HuH-7.5 (cell line): ENCODE measurements around the gene ITGAD.
"Not testable (repeated sequence)": the region's sequence is repeated elsewhere in the genome, so short reads cannot be mapped to it uniquely, and the experiment has no call there.

Experiments used
- DNase-seq: peaks from one replicate; pipeline ENCODE4 v3.0.0; 2011; ENCODE audit warnings: low spot score

ITGAD gene

DNA sequence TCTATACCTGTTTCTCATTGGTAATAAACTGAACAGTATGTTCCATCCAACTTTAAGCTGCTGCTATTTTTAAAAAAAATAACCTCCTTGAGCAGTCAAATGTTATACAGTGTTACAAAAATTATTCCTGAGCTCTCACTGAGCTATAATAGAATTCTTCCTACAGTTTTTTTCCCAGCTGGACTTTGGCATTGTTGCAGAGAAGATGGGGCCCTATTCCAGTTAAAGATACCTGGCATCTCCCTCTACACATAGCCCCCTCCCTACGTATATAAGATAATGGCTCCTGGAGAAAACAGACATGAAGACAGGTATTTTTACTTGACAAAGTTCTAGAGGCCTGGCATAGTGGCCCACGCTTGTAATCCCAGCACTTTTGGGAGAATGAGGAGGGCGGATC lies 36.7 kb downstream of the ITGAD start:
- DNase-seq: no peak

DNA sequence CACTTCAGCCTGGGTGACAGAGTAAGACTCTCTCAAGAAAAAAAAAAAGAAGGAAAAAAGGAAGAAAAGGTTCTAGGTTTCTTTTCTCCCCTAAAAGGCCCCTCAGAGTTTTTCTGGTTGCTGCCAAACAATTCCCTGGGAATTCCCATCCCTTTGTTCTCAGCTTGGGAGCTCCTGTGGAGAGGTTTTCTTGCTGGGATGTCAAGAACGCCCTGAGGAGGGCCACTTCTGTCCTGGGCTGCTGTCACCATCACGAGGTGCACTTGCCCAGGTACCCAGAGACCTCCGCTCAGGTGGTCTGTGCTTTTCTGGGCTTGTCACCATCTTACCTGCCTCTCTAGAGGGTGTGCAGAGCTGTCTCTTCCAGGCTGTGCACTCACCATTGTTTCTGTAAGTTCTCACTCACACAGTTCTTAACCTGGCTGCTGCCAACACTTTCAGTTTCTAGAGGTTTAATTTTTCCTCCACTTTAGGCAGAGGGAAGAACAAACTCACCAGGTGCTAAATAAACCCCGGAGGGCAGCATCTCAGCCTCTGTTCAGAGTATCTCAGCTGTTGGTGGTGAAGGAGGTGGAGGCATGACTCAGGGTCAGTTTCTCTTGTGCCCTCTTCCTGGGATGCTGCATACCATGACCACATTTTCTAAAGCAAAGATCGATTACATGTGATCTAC lies 37.4 kb downstream of the ITGAD start:
- DNase-seq: no peak

DNA sequence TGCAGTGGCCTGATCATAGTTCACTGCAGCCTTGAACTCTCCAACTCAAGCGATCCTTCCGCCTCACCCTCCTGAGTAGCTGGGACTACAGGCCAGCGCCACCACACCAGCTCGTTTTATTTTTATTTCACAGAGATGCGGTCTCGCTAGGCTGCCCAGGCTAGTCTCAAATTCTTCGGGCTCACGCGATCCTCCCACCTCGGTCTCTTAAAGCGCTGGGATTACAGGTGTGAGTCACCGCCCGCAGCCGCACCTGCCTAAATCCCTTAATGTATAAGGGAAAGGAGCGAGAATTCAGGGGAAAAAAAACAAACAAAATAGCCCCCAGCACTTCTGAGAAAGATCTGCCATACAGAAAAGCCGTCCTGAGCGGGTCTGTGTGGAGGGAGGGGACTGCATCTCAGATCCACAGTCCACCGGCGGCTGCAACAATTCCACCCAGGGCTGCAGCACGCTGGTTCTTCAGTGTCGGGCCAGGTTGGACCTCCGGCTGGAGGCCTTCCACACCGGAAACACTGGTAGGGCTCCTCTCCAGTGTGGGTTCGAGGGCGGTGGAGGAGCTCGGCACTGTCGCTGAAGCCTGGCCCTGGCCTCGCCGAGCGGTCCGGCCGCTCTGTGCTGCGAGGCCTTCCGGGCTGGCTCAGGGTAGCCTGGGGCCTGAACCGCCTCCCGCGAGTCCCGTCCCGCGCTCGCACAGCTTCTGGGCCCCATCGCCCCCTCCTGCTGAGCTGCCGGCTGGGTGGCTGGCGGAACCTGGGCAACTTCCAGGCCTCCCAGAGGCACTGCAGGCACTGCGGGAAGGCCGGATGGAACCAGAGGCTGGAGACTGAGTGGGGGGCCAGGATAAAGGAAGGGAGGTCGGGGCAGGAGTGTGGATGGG lies 42.4 kb downstream of the ITGAD start:
- DNase-seq: no peak

DNA sequence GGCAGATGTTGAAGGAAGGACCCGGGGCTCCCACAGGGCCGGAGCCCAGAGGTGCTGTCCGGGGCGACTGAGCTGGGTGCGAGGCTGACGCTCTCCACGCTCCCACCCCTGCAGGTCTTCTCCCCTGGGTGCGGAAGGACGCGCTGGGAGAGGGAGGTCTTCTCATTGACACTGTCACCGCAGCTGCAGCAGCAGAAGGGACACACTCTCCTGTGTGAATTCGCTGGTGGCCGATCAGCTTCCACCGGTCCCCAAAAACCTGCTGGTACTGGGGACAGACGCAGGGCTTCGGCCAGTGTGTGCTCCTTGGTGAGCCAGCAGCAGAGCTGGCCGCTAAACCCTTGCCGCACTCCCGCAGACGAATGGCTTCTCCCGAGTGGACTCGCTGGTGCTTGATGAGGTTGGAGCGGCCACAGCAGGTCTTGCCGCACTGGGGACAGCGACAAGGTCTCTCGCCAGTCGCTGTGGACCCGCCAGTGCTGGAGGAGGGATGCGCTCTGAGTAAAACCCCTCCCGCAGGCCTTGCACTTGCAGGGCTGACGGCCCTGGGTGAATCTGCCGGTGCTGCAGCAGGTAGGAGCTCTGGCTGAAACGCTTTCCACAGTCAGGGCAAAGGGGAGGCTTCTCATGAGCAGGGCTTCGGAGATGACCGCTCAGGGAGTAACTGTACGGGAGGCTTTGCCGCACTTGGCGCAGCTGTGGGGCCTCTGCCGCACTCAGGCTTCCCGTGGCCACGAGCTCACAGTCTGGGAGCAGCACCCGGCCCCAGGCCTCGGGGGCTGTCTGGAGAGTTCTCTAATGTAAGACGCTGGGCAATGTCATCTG lies 43.3 kb downstream of the ITGAD start:
- no peak for DNase-seq

DNA sequence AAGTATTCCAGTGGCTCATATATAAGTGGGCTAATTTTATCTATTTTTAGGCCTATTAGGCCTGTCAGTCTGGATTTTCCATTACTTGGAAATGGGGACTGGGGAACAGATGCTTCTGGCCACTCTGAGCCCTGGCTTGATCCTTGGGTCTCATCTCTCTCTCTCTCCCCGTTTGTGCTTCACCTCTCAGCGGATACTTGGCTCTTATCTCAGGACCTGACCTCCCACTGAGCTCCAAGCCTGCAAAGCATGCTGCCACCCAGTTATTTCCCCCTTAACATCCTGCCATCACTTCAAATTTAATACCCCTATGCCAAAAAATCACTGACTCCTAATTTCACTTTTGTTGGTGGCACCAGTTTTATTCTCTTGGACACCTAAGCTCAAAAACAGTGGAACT lies 45.3 kb downstream of the ITGAD start:
- DNase-seq: no peak

DNA sequence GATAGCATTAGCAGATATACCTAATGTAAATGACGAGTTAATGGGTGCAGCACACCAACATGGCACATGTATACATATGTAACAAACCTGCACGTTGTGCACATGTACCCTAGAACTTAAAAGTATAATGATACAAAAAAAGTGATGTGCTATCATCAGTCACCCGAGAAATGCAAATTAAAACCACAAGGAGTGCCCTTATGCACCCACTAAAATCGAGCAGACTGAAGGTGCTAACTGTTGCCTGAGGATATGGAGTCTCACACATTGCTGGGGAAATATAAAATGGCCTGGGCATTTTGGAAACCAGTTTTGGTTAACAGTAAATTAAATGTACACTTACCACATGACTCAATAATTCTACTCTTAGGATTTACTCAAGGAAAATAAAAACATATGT lies 45.9 kb downstream of the ITGAD start:
- not testable (repeated sequence) for DNase-seq

DNA sequence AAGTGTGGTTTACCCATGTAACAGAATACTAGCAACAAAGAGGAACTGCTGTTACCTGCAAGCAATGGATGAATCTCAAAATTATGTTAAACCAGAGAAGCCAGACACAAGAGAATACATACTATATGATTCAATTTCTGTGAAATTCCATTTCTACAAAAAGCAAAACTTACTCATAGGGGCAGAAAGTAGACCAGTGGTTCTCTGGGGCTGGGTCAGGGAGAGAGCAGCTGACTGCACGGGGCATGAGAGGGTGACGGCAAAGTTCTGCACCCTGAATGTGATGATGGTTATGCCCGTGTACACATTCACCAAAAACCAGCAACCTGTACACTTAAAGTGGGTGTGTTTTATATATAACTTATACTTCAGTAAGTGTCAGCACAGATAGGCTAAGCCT lies 46.4 kb downstream of the ITGAD start:
- DNase-seq: no peak

DNA sequence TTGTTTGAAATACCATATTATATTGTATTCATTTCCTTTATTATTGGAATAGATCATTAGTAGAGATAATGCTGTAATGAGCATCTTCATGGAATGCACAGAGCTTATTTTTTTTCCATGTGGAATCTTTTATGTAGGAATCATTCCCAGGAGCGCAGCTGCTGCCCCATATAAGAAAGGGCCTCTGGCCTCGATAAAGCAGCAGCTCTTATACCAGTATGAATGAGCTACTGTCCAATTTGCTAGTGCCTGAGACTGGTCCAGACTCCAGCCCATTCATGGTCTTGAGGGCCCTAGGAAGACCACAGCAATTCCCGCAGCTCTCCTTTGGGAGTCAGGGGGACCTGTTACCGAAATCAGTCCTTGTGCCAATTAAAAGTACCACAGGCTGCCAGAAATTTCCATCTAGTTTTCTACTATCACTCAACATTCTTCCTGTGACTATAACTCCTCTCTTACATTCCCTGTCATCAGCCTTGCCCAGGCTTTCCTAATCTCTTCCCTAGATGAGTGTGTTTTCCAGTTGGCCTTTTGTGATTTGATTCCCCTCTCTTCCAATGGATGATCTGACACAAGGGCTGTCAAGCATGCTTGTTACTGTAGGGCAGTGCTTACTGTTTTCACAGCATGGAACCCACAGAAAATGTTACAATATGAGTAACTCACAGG lies 47.5 kb downstream of the ITGAD start:
- DNase-seq: no peak

DNA sequence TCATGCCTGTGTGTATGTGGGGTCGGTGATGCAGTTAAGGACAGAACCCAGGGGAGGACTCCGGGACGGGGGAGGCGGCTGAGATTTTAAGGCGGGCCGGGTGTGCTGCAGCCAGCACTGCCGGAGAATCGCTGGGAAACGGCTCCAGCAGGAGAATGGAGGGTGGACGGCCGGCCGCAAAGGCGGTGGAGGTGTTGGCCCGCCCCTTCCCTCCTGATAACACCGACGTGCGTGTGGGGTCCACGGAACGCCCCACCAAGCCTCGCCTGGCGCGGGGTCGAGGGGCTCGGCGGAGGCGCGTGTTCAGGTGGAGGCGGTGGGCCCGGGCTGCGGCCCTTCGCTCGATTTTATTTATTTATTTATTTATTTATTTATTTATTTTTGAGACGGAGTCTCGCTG lies 48.8 kb downstream of the ITGAD start:
- no peak for DNase-seq

DNA sequence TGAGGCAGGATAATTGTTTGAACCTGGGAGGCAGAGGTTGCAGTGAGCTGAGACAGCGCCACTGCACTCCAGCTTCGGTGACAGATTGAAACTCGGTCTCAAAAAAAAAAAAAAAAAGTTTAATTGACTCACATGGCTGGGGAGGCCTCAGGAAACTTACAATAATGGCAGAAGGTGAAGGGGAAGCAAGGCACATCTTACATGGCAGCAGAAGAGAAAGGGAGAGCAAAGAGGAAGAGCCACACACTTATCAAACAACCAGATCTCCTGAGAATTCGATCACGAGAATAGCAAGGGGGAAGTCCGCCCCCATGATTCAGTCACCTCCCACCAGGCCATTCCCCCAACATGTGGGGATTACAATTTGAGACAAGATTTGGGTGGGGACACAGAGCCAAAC lies 52.8 kb downstream of the ITGAD start:
- not testable (repeated sequence) for DNase-seq

DNA sequence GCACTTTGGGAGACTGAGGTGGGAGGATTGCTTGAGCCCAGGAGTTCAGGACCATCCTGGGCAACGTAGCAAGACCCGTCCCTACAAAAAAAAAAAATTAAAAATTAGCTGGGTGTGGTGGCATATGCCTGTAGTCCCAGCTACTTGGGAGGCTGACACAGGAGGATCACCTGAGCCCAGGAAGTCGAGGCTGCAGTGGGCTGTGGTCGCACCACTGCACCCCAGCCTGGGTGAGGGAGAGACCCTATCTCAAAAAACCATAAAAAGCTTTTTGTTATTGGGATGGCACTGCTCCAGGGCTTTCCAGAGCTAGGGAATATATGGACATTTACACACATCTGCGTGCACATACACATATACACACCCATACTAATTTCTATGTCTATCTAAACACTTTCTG lies 58.1 kb downstream of the ITGAD start:
- DNase-seq: no peak

DNA sequence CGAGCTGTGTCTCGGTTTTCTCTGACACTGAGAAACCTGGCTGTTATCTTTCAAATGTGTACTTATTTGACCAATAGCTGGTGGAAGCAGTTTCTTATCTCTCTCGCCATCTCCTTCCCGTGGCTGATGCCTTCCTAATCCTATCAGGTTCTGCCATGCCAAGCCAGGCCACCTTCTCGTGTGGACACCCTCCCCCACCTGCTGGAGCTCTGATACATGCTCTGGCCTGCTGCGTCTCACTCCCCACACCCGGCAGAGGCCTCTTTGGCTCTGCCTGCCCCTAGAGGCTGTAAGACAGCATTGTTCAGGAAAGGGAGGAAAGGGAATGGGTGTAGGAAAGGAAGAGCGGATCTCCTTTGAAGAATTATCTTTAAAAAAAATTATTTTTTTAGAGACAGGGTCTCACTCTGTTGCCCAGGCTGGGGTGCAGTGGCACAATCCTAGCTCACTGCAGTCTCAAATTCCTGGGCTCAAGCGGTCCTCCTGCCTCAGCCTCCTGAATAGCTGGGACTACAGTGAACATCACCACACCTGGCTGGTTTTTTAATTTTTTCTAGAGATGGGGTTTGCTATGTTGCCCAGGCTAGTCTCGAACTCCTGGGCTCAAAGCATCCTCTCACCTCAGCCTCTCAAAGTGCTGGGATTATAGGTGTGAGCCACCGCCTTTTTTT lies 58.7 kb downstream of the ITGAD start:
- DNase-seq: peak; percentile 61

DNA sequence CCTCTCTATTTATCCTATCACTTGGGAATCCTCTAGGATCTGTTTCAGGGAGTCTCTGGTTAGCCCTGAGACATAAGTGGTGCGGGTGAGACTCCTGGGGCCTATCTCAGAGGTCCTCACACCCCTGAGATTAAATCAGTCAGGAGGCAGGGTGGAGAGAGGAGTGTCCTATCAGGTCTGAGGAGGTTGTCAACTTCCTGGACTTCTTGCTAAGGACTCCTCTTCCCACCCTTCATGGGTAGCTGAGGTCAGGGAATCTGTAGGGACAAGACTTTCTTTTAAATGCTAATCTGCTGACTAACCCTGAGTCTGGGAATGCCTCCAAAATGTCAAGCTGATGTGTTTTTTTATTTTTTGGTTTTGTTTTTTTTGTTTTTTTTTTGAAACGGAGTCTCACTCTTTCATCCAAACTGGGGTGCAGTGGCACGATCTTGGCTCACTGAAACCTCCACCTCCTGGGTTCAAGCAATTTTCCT lies 59.5 kb downstream of the ITGAD start:
- DNase-seq: no peak

DNA sequence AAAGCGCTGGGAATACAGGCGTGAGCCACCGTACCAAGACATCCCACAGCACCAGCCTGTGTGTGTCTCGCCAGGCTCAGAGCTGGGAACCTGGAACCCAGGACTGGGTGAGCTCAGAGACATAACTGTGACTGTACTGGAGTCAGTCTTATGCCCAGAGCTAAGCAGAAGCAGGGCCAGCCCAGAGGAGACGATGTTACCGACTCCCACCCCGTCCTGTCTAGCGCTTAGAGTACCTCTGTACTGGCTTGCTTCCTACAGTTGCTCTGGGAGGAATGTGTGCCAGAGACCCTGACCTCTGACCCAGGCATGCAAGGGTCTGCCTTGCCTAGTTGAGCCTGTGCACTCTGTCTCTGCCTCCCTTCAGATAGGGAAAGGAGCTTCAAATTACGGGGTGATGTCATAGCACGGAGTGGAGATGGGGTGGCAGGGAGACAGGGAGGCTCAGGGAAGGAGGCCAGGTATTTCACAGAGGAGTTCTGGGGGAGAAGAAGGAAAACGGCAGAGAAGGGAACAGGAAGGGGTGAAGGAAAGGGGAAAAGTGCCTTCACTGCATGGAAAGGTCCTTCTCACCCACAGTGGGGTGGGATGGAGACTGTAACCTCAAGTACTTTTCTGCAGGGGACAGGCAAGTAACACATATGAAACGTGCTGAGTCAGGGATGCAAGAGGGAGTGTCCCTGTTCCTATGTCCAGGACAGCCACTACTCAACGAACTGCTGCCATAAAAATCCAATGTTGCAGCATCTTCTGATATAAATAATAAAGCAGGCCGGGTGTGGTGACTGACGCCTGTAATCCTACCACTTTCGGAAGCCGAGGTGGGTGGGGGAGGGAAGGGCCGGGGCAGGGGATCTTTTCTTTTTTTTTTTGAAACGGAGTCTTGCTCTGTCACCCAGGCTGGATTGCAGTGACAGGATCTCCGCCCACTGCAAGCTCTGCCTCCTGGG lies 60.4 kb downstream of the ITGAD start:
- DNase-seq: no peak

DNA sequence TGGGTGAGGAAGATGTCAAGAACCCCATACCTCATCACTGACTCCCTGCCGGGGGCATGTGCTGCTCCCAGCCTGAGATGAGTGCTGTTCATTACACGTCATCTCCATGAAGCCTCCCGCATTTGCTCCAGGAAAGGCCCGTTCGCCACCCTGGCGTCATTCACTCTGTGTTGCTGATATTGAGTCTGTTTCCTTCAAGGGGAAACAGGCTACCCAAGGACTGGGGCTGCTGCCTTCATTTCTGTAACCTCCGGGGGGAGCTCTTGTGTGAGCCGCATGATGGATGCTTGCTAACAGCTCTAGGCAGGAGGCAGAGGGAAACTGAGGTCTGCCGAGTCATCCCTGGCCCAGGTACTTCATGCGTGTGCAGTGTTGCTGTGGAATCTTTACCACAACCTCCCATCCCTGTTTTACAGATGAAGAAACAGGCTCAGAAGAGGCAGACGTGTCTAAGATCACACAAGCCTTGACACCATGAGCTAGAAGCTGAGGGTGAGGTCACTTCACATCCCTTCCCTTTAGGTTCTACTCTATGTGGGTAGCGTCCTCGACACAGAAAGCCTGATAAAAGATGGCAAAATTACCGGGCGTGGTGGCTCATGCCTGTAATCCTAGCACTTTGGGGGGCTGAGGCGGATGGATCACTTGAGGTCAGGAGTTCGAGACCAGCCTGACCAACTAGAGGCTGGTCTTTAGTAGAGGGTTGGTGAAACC lies 62.6 kb downstream of the ITGAD start:
- DNase-seq: no peak

DNA sequence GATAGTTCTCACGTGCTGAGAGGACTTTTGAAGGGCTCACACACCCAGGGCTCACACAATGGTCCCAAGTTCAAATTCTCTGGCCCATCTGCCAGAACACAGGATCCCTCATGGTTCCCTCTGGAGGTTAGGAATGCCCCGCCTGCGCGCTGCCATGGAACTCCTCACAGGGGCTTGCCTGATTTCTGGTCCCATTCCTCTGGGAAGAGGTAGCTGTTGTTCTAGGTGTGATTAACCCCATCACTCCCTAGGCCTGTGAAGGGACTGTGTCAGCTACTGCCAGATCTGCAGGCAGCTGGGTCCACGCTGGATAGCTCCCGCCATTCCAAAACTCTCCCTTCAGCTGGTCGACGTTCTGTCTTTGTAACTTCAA lies 63.8 kb downstream of the ITGAD start:
- no peak for DNase-seq

DNA sequence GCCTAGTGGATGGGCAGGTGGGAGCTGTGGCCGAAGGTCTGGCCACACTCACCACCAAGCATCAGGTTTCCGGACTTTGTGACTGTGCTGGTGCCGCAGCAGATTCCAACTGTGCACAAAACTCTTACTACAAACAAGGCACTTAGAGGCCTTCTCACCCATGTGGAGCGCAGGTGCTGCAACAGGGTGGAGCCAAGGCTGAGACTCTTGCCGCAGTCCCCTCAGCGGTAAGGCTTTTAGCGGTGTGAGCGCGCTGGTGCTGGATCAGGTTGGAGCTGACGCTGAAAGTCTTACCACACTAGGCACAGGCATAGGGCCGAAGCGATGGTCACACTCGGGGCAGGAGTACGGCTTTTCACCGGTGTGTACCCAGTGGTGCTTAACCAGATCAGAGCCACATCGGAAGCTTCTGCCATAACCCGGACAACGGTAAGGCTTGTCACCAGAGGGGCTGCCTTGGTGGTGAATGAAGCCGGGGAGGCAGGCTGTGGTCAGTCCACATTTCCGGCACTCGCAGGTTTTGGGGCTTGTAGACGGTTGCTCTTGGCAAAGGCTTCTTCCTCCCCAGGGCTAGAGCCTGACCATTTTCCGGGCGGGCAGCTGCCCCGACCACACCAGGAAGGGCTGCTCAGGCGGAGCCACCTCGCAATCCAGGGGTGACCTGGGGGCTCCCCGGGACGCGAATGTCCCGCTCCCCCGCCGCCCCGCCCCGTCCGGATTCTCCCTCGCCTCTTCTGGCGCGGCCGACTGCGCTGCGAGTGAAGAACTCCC lies 65.1 kb downstream of the ITGAD start:
- peak; percentile 50 for DNase-seq

DNA sequence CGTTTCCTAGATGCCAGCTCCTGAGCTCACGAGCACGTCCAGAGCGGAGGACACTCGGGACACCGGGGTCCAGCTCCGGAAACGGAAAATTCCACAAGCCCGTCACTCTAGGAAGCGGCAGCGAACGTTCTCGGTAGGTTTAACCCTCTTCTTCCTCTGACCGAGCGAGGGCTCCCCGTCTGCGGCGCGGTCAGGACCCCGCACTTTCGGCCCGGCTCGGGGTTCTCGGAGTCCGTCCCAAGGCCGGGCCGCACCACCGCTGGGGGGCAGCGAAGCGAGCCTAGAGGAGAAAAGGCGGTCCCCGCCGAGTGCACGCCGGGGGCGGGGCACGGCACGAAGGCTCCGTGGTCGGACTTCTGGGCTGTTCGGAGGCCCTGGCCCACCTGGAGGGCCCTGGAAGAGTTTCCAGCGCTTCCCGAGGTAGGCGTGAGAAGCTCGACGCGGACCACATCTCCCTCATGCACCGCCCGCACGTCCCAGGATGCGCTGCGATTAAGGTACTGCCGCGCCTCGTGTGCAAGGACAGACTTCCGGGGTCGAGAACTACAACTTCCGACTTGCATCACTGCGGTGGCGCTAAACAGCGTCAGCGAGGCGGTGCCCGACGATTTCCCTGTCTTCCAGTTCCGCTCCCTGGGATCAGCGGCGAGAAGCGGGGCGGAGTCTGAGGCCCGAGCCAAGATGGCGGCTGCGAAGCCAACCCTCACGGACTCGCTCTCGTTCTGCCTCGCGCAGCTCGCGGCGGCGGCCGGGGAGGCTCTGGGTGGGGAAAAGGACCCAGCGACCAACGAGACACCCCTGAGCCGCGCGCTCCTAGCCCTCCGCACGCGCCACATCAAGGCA lies 65.9 kb downstream of the ITGAD start, which contains the start of gene ARMC5:
Gene ARMC5, plus strand, starts transcription at position 658 of the 843 bp plus-strand sequence. Its CDS starts 24 bp downstream, at position 682.
- DNase-seq: peak; percentile 78
